ENCODE data around the gene CMTM4.

CMTM4 gene

DNA sequence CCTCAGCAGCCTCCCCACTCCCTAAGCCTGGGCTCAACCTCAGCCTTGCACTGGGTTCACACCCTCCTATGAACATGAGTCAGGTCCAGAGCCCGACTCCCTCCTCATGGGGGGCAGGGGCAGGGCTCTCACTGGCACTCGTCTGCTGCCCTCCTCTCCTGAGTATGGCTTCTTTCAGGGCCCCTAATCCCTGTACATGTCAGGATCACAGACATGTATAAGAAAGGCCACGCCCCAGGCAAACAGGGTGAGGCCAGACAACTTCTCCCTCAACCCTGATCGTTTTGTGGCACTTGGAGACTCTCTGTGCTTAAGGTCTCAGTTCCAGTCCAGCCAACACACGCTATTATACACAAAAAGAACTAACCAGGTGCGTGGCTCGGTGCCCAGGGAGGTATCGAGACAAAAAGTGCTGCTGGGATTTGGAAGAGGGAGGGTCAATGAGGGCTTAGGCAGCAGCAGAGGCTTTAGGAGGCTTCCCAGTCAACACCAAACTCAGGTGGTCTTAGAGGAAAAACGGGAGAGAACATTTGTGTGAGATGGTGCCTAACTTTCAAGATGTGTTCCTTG is 46.8 kb downstream of the CMTM4 start:
- CTCF ChIA-PET = interaction anchor here (0.9 to 6.4 kb wide), 26 partner anchors 8 to 223 kb away, joined by 3 to 166 read pairs (median 8); partner anchors contain the start of gene DYNC1LI2
- TF ChIP-seq, protein P1, sequence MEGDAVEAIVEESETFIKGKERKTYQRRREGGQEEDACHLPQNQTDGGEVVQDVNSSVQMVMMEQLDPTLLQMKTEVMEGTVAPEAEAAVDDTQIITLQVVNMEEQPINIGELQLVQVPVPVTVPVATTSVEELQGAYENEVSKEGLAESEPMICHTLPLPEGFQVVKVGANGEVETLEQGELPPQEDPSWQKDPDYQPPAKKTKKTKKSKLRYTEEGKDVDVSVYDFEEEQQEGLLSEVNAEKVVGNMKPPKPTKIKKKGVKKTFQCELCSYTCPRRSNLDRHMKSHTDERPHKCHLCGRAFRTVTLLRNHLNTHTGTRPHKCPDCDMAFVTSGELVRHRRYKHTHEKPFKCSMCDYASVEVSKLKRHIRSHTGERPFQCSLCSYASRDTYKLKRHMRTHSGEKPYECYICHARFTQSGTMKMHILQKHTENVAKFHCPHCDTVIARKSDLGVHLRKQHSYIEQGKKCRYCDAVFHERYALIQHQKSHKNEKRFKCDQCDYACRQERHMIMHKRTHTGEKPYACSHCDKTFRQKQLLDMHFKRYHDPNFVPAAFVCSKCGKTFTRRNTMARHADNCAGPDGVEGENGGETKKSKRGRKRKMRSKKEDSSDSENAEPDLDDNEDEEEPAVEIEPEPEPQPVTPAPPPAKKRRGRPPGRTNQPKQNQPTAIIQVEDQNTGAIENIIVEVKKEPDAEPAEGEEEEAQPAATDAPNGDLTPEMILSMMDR (IDR thresholded peaks at IDR 0.05; ENCODE audit: insufficient read depth, low read length, missing control alignments) = no peak
- POLR2A ChIA-PET = no interaction called here
- no peak overlapping the region for H3K4me3 ChIP-seq (ENCODE audit: low read depth, low read length)
- DNase-seq (ENCODE audit: low read depth, low spot score) = no peak

DNA sequence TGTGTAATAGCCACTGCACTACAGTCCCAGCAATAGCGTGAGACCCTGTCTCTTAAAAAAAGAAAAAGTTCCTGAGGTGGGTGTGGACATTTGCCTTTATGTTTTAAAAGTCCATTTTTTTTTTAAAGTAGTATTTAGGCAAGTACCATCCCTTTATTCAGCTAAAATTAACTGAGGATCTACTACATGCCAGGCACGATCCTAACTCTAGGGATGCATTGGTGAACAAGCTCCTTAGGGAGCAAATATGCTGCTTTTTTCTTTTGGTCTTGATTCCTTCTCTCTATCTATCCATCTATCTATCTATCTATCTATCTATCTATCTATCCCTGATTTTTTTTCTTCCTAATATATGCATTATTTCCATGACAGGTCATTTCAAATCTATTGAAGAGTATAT is 47.4 kb downstream of the CMTM4 start:
- H3K4me3 ChIP-seq (ENCODE audit: low read depth, low read length) = no peak overlapping the region
- POLR2A ChIA-PET = no interaction called here
- TF ChIP-seq, protein P1 (IDR thresholded peaks at IDR 0.05; ENCODE audit: insufficient read depth, low read length, missing control alignments) = no peak
- CTCF ChIA-PET = interaction anchor here (0.9 to 2.6 kb wide), 10 partner anchors 8 to 41 kb away, joined by 3 to 12 read pairs (median 6); no protein-coding TSS in a partner anchor
- DNase-seq (ENCODE audit: low read depth, low spot score) = no peak

DNA sequence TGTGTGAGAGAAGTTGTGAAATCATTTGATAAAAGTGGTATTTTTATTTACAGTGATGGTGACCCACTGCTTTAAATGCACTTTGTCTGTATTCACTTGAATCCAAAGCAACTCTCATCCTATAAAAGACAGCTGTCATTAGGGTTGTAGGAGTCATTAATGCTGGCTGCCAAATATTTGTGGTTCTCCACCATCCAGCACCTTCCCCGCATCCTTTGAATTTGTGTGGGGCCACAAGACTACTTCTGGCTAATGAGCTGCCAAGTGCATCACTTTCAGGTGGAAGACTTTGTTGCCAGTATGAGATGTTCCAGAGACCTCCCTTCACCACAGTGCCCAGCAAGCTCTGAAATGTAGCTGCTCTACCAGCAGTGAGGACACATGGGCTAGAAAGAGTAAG is 48.7 kb downstream of the CMTM4 start:
- CTCF ChIA-PET = interaction anchor here (1.4 to 2.6 kb wide), 4 partner anchors 9 to 39 kb away, joined by 4 to 12 read pairs (median 6); no protein-coding TSS in a partner anchor
- TF ChIP-seq, protein P1 (IDR thresholded peaks at IDR 0.05; ENCODE audit: insufficient read depth, low read length, missing control alignments) = no peak
- DNase-seq (ENCODE audit: low read depth, low spot score) = no peak
- POLR2A ChIA-PET = no interaction called here
- H3K4me3 ChIP-seq (ENCODE audit: low read depth, low read length) = no peak overlapping the region

DNA sequence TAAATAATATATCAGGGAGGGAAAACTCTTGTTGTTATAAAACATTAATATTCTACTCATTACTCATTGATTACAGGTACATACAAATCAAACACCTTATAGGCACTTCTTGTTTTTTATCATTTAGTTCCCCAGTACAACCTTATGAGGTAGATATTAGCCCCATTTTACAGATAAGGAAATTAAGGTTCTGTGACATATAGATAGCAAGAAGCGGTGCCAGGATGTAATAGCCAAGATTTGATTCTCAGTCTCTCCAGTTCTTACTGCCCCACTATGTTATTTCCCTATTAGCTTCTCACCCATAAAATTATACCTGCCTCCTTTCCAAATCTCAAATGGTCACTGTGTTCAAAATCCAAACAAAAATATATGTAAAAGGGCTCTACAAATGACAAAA is 55.2 kb downstream of the CMTM4 start:
- no peak overlapping the region for H3K4me3 ChIP-seq (ENCODE audit: low read depth, low read length)
- TF ChIP-seq, protein P1 (IDR thresholded peaks at IDR 0.05; ENCODE audit: insufficient read depth, low read length, missing control alignments) = no peak
- DNase-seq (ENCODE audit: low read depth, low spot score) = no peak
- ChIA-PET CTCF (interaction anchor here (1.2 to 10.3 kb wide), 2 partner anchors 8 to 10 kb away, joined by 6 to 166 read pairs; no protein-coding TSS in a partner anchor), POLR2A (no interaction called here)

DNA sequence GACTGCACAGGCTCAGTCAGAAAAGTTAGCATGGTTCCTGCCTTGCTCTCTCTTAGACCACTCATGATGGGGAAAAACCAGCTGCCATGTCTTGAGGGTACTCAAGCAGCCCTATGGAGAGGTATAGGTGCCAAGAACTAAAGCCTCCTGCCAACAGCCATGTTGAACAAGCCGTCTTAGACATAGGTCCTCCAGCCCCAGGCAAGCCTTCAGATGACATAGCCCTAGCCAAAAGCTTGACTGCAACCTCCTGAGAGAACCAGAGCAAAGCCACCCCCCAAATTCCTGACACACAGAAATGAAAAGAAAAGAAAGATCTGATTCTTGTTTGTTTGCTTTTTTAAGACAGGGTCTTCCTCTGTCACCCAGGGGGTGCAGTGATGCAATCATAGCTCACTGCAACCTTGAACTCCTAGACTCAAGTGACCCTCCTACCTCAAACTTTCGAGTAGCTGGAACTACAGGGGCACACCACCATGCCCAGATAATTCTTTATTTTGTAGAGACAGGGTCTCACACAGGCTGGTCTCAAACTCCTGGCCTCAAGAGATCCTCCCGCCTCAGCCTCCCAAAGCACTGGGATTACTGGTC is 55.7 kb downstream of the CMTM4 start:
- DNase-seq (ENCODE audit: low read depth, low spot score) = no peak
- CTCF ChIA-PET = interaction anchor here (1.2 to 10.3 kb wide), 2 partner anchors 8 to 11 kb away, joined by 6 to 166 read pairs; no protein-coding TSS in a partner anchor
- TF ChIP-seq, protein P1 (IDR thresholded peaks at IDR 0.05; ENCODE audit: insufficient read depth, low read length, missing control alignments) = no peak
- POLR2A ChIA-PET = no interaction called here
- H3K4me3 ChIP-seq (ENCODE audit: low read depth, low read length) = no peak overlapping the region

DNA sequence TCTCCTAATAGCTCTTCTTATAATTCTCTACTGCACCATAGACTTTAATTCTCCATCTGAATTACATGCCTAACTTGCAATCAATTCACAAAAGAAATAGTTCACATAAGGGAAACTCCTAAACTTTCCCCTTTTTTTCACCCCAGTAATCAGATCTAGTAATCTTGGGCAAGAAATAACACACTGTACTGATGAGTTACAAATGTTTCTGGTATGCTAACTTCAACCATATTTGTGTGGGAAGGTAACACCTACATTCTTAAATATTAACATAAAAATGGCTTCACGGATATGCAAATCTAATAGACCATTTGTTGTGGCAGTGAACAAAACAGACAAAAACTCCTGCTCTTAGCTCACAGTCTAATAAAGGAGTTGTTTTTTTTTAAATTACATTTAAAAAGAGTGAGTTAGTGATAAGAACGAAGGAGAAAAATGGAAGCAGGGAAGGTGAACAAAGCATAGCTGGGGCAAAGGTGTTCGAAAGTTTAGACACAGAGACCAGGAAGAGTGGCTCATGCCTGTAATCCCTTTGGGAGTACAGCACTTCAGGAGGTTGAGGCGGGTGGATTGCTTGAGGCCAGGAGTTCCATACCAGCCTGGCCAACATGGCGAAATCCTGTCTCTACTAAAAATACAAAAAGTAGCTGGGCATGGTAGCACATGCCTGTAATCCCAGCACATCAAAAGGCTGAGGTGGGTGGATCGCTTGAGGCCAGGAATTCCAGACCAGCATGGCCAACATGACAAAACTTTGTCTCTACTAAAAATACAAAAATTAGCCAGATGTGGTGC is 57.3 kb downstream of the CMTM4 start:
- TF ChIP-seq, protein P1 (IDR thresholded peaks at IDR 0.05; ENCODE audit: insufficient read depth, low read length, missing control alignments) = no peak
- POLR2A ChIA-PET = interaction anchor here (0.7 kb wide), 1 partner anchor 21 kb away, joined by 3 read pairs; no protein-coding TSS in a partner anchor
- CTCF ChIA-PET = interaction anchor here (0.9 to 10.3 kb wide), 7 partner anchors 9 to 229 kb away, joined by 3 to 166 read pairs (median 5); no protein-coding TSS in a partner anchor
- H3K4me3 ChIP-seq (ENCODE audit: low read depth, low read length) = no peak overlapping the region
- DNase-seq (ENCODE audit: low read depth, low spot score) = no peak
